ENCODE measurements around the gene MAGI2. TPM values are rescaled to one million over a fixed set of nuclear protein-coding genes. Genes with fewer than 3 reads are reported as not detected.
"Not testable (repeated sequence)": the region's sequence is repeated elsewhere in the genome, so short reads cannot be mapped to it uniquely, and the experiment has no call there.

MAGI2 gene
- total and polyA plus RNA-seq, 2 experiments from 2014 or later: 10.4 to 26.4 TPM

- H3K79me2 ChIP-seq (replicated peaks; ENCODE audit: insufficient read depth); DNase-seq (ENCODE audit: low spot score); H4K20me1 ChIP-seq (replicated peaks; ENCODE audit: insufficient read depth): not testable (repeated sequence)
These were observed 1131.2 kb downstream of the MAGI2 start for GRCh38 chr7:78322231-78322630.

GRCh38 chr7:78317371-78317770, 1136.1 kb downstream of the MAGI2 start:
- Histone ChIP-seq H3F3A (replicated peaks; ENCODE audit: low read depth) (no peaks in the 10 kb centered on the region), H3K4me2 (no peak overlapping the region), H4K20me1 (replicated peaks; ENCODE audit: insufficient read depth) (no peaks in the 10 kb centered on the region), H2AFZ (no peak overlapping the region), H3K79me2 (replicated peaks; ENCODE audit: insufficient read depth) (no peaks in the 10 kb centered on the region), H3K36me3 (ENCODE audit: insufficient read depth) (no peaks in the 10 kb centered on the region), H3K4me3 (no peak overlapping the region), H3K27ac (ENCODE audit: low read depth) (no peak overlapping the region), H3K4me1 (ENCODE audit: insufficient read depth) (no peaks in the 10 kb centered on the region), H3K27me3 (ENCODE audit: insufficient read depth) (no peaks in the 10 kb centered on the region), H3K9me2 (ENCODE audit: insufficient read depth) (no peaks in the 10 kb centered on the region)
- Mint-ChIP-seq H3K9me3 (no peaks in the 10 kb centered on the region), H3K4me1 (peaks cover 14% of the 10 kb centered on the region; the same call in 2 of the 3 replicates), H3K27ac (no peak overlapping the region), H3K4me3 (no peak overlapping the region), H3K36me3 (ENCODE audit: low read depth) (peaks cover 8% of the 10 kb centered on the region; the same call in 2 of the 3 replicates), H3K27me3 (ENCODE audit: insufficient read depth, low read depth, poor library complexity) (no peaks in the 10 kb centered on the region)
- no peak for ATAC-seq
- TF ChIP-seq NANOG (IDR thresholded peaks at IDR 0.05; ENCODE audit: borderline replicate concordance) (no peak), EZH2 (IDR thresholded peaks at IDR 0.05; ENCODE audit: low read depth, unreplicated experiment) (no peak), REST (IDR thresholded peaks at IDR 0.05; ENCODE audit: unreplicated experiment) (no peak), ZNF114 (CRISPR knock-in tag; IDR thresholded peaks at IDR 0.05) (no peak), POLR2AphosphoS5 (IDR thresholded peaks at IDR 0.05; ENCODE audit: low read depth) (no peak), STAT1 (IDR thresholded peaks at IDR 0.05; ENCODE audit: unreplicated experiment) (no peak)
- no peak for DNase-seq (ENCODE audit: low spot score)

More at GRCh38 chr7:78322231-78322630, 1131.2 kb downstream of the MAGI2 start:
- H3K4me3 ChIP-seq; H2AFZ ChIP-seq; H3K36me3 ChIP-seq (ENCODE audit: insufficient read depth); H3K27me3 Mint-ChIP-seq (ENCODE audit: insufficient read depth, low read depth, poor library complexity); H3K27ac Mint-ChIP-seq; H3K27ac ChIP-seq (ENCODE audit: low read depth); H3K9me3 Mint-ChIP-seq; H3K9me2 ChIP-seq (ENCODE audit: insufficient read depth); H3F3A ChIP-seq (replicated peaks; ENCODE audit: low read depth); ATAC-seq; H3K4me3 Mint-ChIP-seq; H3K27me3 ChIP-seq (ENCODE audit: insufficient read depth); H3K4me1 ChIP-seq (ENCODE audit: insufficient read depth); H3K4me2 ChIP-seq: not testable (repeated sequence)
- peaks cover 10% of the 10 kb centered on the region; the same call in 2 of the 3 replicates for H3K36me3 Mint-ChIP-seq (ENCODE audit: low read depth)
- H3K4me1 Mint-ChIP-seq: peaks cover 14% of the 10 kb centered on the region; the same call in 2 of the 3 replicates

GRCh38 chr7:78316110-78316509, 1137.4 kb downstream of the MAGI2 start:
- H3K4me2 ChIP-seq: no peak overlapping the region
- Mint-ChIP-seq H3K27me3 (ENCODE audit: insufficient read depth, low read depth, poor library complexity) (no peaks in the 10 kb centered on the region), H3K4me1 (peaks cover 14% of the 10 kb centered on the region; the same call in 2 of the 3 replicates), H3K36me3 (ENCODE audit: low read depth) (peaks cover 2% of the 10 kb centered on the region; the same call in 1 of the 3 replicates), H3K9me3 (no peaks in the 10 kb centered on the region), H3K27ac (no peak overlapping the region), H3K4me3 (no peak overlapping the region)
- no peaks in the 10 kb centered on the region for H3K79me2 ChIP-seq (replicated peaks; ENCODE audit: insufficient read depth)
- ATAC-seq (no peak), DNase-seq (ENCODE audit: low spot score) (no peak)
- no peaks in the 10 kb centered on the region for H3F3A ChIP-seq (replicated peaks; ENCODE audit: low read depth)
- no peaks in the 10 kb centered on the region for H3K27me3 ChIP-seq (ENCODE audit: insufficient read depth)
- no peaks in the 10 kb centered on the region for H3K9me2 ChIP-seq (ENCODE audit: insufficient read depth)
- no peak overlapping the region for H3K27ac ChIP-seq (ENCODE audit: low read depth)
- no peaks in the 10 kb centered on the region for H4K20me1 ChIP-seq (replicated peaks; ENCODE audit: insufficient read depth)
- no peaks in the 10 kb centered on the region for H3K4me1 ChIP-seq (ENCODE audit: insufficient read depth)
- no peak for TF ChIP-seq ETS1 (IDR thresholded peaks at IDR 0.05)
- no peak for TF ChIP-seq ZNF114 (CRISPR knock-in tag; IDR thresholded peaks at IDR 0.05)
- no peak overlapping the region for H3K4me3 ChIP-seq
- no peak overlapping the region for H2AFZ ChIP-seq
- no peaks in the 10 kb centered on the region for H3K36me3 ChIP-seq (ENCODE audit: insufficient read depth)
